Measurements from ENCODE around the gene GRK3. TPM values are rescaled to one million over a fixed set of nuclear protein-coding genes. Genes with fewer than 3 reads are reported as not detected.

GRK3 gene
- total RNA-seq, 1 experiment from 2014 or later = 14.6 TPM

GRCh38 chr22:25760848-25761595, 196.5 kb downstream of the GRK3 start:
- no peak for ATAC-seq
- TF ChIP-seq POLR2AphosphoS5 (IDR thresholded peaks at IDR 0.05; ENCODE audit: low read depth, low read length) (no peak), ELF1 (IDR thresholded peaks at IDR 0.05; ENCODE audit: borderline replicate concordance, low read depth) (no peak), EGR1 (IDR thresholded peaks at IDR 0.05; ENCODE audit: low read depth) (no peak), TCF7L2 (IDR thresholded peaks at IDR 0.05; ENCODE audit: borderline replicate concordance, extremely low read depth, insufficient read depth, insufficient read length) (no peak), REST (IDR thresholded peaks at IDR 0.05; ENCODE audit: low read depth) (no peak)
- H3K27ac ChIP-seq (ENCODE audit: low read depth, low read length) = no peak overlapping the region
- H3K79me2 ChIP-seq (ENCODE audit: insufficient read depth, low read length) = no peaks in the 10 kb centered on the region
- no peak overlapping the region for H3K4me2 ChIP-seq (ENCODE audit: low read length)
- no peaks in the 10 kb centered on the region for H4K20me1 ChIP-seq (ENCODE audit: insufficient read depth)
- no peaks in the 10 kb centered on the region for H3K27me3 ChIP-seq (ENCODE audit: insufficient read depth, low read length)
- no TSS peak for BruUV-seq (replicated peaks)
- no peaks in the 10 kb centered on the region; a peak in 1 of 4 replicates for H3K9me3 ChIP-seq (ENCODE audit: control insufficient read depth in 1 of 2, insufficient read depth in 1 of 2, low read depth in 1 of 2, low read length in 2 of 2)
- CTCF ChIA-PET = interaction anchor here (1.0 to 3.9 kb wide), 2 partner anchors 12 to 17 kb away, joined by 3 to 13 read pairs; no protein-coding TSS in a partner anchor
- no peak overlapping the region for H2AFZ ChIP-seq (ENCODE audit: low read depth, low read length, poor library complexity, severe bottlenecking)
- peaks cover 8 to 14% of the 10 kb centered on the region in 2 experiments; a peak in 3 of 4 replicates for H3K4me1 ChIP-seq (ENCODE audit: control insufficient read depth in 1 of 2, insufficient read depth in 2 of 2, low read length in 2 of 2)
- RAD21 ChIA-PET (ENCODE audit: low non-redundant PET in 1 of 2, low total read pairs in 2 of 2, uncharacterized antibody in 2 of 2, unreplicated experiment in 2 of 2) = no interaction called here
- intact Hi-C loops (cut with micrococcal nuclease) = no loop called here
- H3K36me3 ChIP-seq (ENCODE audit: control insufficient read depth in 1 of 2, insufficient read depth in 2 of 2, low read length in 2 of 2) = no peaks in the 10 kb centered on the region
- H3K9me2 ChIP-seq (ENCODE audit: insufficient read depth) = no peaks in the 10 kb centered on the region
- H3K9ac ChIP-seq (ENCODE audit: low read length) = no peak overlapping the region
- POLR2A ChIA-PET = no interaction called here
- H3K4me3 ChIP-seq (replicated peaks in 1 of 2; ENCODE audit: low read depth in 1 of 2, low read length in 2 of 2) = no peak overlapping the region
- DNase-seq (ENCODE audit: low read depth, low spot score) = no peak
